ENCODE results near the gene ZNF583.

ZNF583 gene

DNA sequence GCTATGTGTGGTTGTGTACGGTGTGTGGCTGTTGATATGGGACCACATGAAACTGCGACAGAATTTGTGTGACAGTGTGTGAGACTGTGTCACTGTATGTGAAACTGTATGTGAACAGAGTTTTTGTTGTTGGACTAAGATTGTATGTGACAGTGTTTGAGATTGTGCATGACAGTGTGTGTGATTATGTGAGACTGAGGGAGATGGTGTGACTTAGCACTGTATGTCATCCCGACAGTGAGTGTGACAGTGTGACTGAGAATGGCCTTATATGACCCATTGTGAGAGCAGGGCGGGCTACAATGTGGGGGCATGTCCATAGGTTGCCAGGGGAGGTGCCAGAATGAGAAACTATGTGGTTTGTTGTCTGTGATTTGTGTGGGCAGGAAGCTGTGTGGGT is 930 bp downstream of the ZNF583 start:
- Histone ChIP-seq H3K36me3 (replicated peaks) (peaks cover 18% of the 10 kb centered on the region), H3K27ac (no peak overlapping the region), H3K27me3 (replicated peaks) (no peaks in the 10 kb centered on the region), H3K4me3 (ENCODE audit: low read depth, low read length) (peak overlapping the region; percentile 95)
- no peak for DNase-seq
- TF ChIP-seq, protein P1, sequence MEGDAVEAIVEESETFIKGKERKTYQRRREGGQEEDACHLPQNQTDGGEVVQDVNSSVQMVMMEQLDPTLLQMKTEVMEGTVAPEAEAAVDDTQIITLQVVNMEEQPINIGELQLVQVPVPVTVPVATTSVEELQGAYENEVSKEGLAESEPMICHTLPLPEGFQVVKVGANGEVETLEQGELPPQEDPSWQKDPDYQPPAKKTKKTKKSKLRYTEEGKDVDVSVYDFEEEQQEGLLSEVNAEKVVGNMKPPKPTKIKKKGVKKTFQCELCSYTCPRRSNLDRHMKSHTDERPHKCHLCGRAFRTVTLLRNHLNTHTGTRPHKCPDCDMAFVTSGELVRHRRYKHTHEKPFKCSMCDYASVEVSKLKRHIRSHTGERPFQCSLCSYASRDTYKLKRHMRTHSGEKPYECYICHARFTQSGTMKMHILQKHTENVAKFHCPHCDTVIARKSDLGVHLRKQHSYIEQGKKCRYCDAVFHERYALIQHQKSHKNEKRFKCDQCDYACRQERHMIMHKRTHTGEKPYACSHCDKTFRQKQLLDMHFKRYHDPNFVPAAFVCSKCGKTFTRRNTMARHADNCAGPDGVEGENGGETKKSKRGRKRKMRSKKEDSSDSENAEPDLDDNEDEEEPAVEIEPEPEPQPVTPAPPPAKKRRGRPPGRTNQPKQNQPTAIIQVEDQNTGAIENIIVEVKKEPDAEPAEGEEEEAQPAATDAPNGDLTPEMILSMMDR (IDR thresholded peaks at IDR 0.05; ENCODE audit: low read depth, low read length, missing control alignments) = no peak
- in situ Hi-C loops (cut with HindIII; ENCODE audit: low pct_ligation_motif_present, low sequenced_read_pairs) = no loop called here

DNA sequence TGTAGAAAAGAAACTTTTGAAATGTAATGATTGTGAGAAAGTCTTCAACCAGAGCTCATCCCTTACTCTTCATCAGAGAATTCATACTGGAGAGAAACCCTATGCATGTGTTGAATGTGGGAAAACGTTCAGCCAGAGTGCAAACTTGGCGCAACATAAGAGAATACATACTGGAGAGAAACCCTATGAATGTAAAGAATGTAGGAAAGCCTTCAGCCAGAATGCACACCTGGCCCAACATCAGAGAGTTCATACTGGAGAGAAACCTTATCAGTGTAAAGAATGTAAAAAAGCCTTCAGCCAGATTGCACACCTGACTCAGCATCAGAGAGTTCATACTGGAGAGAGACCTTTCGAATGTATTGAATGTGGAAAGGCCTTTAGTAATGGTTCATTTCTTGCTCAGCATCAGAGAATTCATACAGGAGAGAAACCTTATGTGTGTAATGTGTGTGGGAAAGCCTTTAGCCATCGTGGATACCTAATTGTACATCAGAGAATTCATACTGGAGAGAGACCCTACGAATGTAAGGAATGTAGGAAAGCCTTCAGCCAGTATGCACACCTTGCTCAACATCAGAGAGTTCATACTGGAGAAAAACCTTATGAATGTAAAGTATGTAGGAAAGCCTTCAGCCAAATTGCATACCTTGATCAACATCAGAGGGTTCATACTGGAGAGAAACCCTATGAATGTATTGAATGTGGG is 19.3 kb downstream of the ZNF583 start:
- Histone ChIP-seq H3K36me3 (replicated peaks) (peaks cover 12% of the 10 kb centered on the region), H3K27ac (no peak overlapping the region), H3K4me3 (ENCODE audit: low read depth, low read length) (no peak overlapping the region), H3K27me3 (replicated peaks) (no peaks in the 10 kb centered on the region)
- in situ Hi-C loops (cut with HindIII; ENCODE audit: low pct_ligation_motif_present, low sequenced_read_pairs) = no loop called here
- DNase-seq = no peak
- TF ChIP-seq, protein P1 (IDR thresholded peaks at IDR 0.05; ENCODE audit: low read depth, low read length, missing control alignments) = no peak

- in situ Hi-C loops (cut with HindIII; ENCODE audit: low pct_ligation_motif_present, low sequenced_read_pairs) = no loop called here
- TF ChIP-seq, protein P1 (IDR thresholded peaks at IDR 0.05; ENCODE audit: low read depth, low read length, missing control alignments) = no peak
- no peak overlapping the region for H3K4me3 ChIP-seq (ENCODE audit: low read depth, low read length)
- DNase-seq = no peak
- peaks cover 12% of the 10 kb centered on the region for H3K36me3 ChIP-seq (replicated peaks)
- no peak overlapping the region for H3K27ac ChIP-seq
- H3K27me3 ChIP-seq (replicated peaks) = no peaks in the 10 kb centered on the region
These were observed 19.8 kb downstream of the ZNF583 start for GRCh38 chr19:56423985-56424353.

GRCh38 chr19:56441206-56441792 is 37.2 kb downstream of the ZNF583 start:
- H3K27ac ChIP-seq = no peak overlapping the region
- in situ Hi-C loops (cut with HindIII; ENCODE audit: low pct_ligation_motif_present, low sequenced_read_pairs) = no loop called here
- no peak overlapping the region for H3K4me3 ChIP-seq (ENCODE audit: low read depth, low read length)
- no peak for DNase-seq
- no peaks in the 10 kb centered on the region for H3K27me3 ChIP-seq (replicated peaks)
- no peaks in the 10 kb centered on the region for H3K36me3 ChIP-seq (replicated peaks)
- TF ChIP-seq, protein P1 (IDR thresholded peaks at IDR 0.05; ENCODE audit: low read depth, low read length, missing control alignments) = no peak

- Histone ChIP-seq H3K36me3 (replicated peaks) (no peaks in the 10 kb centered on the region), H3K27ac (no peak overlapping the region), H3K27me3 (replicated peaks) (no peaks in the 10 kb centered on the region), H3K4me3 (ENCODE audit: low read depth, low read length) (no peak overlapping the region)
- no peak for DNase-seq
- TF ChIP-seq, protein P1 (IDR thresholded peaks at IDR 0.05; ENCODE audit: low read depth, low read length, missing control alignments) = no peak
- in situ Hi-C loops (cut with HindIII; ENCODE audit: low pct_ligation_motif_present, low sequenced_read_pairs) = no loop called here
These were observed 70.2 kb downstream of the ZNF583 start for GRCh38 chr19:56474308-56474707.

Measured in brain microvascular endothelial cell (primary cell).